ENCODE measurements around the gene STIMATE. TPM values are rescaled to one million over a fixed set of nuclear protein-coding genes. Genes with fewer than 3 reads are reported as not detected.

Gene STIMATE
- polyA plus RNA-seq, 2 donors = 6.0 to 7.4 TPM

DNA sequence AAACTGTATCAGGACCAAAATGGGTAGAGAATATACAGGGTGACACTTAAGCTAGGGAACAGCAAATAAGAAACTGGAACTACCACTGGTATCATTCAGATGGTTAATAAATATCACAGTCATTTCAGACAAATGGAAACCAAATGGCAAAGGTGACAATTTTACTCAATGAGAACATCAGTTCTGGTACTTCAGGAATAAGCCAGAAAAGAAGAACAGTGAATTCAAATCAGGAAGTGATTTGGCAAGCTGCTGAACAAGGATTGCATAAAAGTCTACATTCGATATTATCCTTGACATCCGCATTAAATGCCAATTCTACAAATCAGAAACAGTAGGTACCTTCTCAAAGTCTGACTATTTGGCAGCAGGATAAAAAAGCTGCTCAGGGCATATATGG lies 23.5 kb upstream of the STIMATE start:
- H3K9me3 ChIP-seq (ENCODE audit: control insufficient read depth in 2 of 2, insufficient read depth in 1 of 2, low read depth in 1 of 2, low read length in 1 of 2) = no peaks in the 10 kb centered on the region
- no peak overlapping the region for H3K27ac ChIP-seq (ENCODE audit: low read depth in 2 of 2, low read length in 1 of 2)
- no peak overlapping the region for H3K4me3 ChIP-seq (ENCODE audit: low read depth in 1 of 2, low read length in 2 of 2)
- 86 to 91% methylated on average over 2 of the region's 2 CpGs for WGBS, 2 donors
- peaks cover 3 to 9% of the 10 kb centered on the region in 2 donors for H3K36me3 ChIP-seq (ENCODE audit: control insufficient read depth in 2 of 2, insufficient read depth in 2 of 2, low read length in 1 of 2)
- H3K4me1 ChIP-seq (ENCODE audit: control insufficient read depth in 2 of 2, insufficient read depth in 2 of 2, low read length in 1 of 2) = no peaks in the 10 kb centered on the region
- H3K27me3 ChIP-seq (ENCODE audit: control insufficient read depth in 1 of 2, insufficient read depth in 2 of 2, low read length in 2 of 2) = no peaks in the 10 kb centered on the region

DNA sequence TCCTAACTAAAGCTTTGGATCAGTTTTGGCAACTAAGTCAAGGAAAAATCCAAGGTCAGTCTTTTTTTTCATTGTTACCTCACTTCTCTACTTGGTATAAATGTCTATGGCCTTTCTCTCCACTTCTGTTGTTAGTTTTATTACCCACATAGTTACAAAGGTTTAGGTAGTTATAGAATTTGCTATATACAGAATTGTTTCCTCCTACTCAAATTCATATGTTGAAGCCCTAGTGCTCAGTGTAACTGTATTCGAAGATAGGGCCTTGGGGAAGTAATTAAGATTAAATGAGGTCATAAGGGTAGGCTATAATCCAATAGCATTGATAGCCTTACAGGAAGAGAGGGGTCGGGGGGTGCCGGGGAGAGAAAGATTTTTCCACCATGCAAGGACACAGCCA lies 19.7 kb upstream of the STIMATE start:
- Histone ChIP-seq H3K4me1 (ENCODE audit: control insufficient read depth in 2 of 2, insufficient read depth in 2 of 2, low read length in 1 of 2) (no peaks in the 10 kb centered on the region), H3K9me3 (ENCODE audit: control insufficient read depth in 2 of 2, insufficient read depth in 1 of 2, low read depth in 1 of 2, low read length in 1 of 2) (no peaks in the 10 kb centered on the region), H3K27ac (ENCODE audit: low read depth in 2 of 2, low read length in 1 of 2) (no peak overlapping the region), H3K36me3 (ENCODE audit: control insufficient read depth in 2 of 2, insufficient read depth in 2 of 2, low read length in 1 of 2) (peaks cover 3 to 10% of the 10 kb centered on the region in 2 donors), H3K4me3 (ENCODE audit: low read depth in 1 of 2, low read length in 2 of 2) (no peak overlapping the region), H3K27me3 (ENCODE audit: control insufficient read depth in 1 of 2, insufficient read depth in 2 of 2, low read length in 2 of 2) (no peaks in the 10 kb centered on the region)
- WGBS, 2 donors = 69 to 87% methylated on average over 3 of the region's 3 CpGs

DNA sequence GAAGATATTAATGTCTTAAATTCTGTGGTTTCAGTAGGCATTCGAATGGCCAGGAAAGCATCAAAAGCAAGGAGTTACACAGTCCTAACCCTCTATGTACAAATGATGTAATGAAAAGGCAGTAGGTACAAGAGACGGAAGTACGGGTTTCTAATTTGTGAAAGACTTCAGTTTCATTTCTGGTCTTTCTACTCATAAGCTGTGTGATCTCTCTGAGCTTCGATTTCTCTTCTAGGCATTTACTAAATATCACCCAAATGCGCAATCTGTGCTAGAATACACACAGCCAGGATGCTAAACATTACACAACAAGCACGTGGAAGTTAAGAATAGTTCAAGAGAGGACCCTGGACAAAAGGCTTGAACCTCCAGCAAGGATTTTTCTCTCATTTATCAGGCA lies 17.9 kb upstream of the STIMATE start:
- H3K27ac ChIP-seq (ENCODE audit: low read depth in 2 of 2, low read length in 1 of 2) = no peak overlapping the region
- H3K36me3 ChIP-seq (ENCODE audit: control insufficient read depth in 2 of 2, insufficient read depth in 2 of 2, low read length in 1 of 2) = peaks cover 3 to 10% of the 10 kb centered on the region in 2 donors
- 88 to 91% methylated on average over 6 of the region's 6 CpGs for WGBS, 2 donors

DNA sequence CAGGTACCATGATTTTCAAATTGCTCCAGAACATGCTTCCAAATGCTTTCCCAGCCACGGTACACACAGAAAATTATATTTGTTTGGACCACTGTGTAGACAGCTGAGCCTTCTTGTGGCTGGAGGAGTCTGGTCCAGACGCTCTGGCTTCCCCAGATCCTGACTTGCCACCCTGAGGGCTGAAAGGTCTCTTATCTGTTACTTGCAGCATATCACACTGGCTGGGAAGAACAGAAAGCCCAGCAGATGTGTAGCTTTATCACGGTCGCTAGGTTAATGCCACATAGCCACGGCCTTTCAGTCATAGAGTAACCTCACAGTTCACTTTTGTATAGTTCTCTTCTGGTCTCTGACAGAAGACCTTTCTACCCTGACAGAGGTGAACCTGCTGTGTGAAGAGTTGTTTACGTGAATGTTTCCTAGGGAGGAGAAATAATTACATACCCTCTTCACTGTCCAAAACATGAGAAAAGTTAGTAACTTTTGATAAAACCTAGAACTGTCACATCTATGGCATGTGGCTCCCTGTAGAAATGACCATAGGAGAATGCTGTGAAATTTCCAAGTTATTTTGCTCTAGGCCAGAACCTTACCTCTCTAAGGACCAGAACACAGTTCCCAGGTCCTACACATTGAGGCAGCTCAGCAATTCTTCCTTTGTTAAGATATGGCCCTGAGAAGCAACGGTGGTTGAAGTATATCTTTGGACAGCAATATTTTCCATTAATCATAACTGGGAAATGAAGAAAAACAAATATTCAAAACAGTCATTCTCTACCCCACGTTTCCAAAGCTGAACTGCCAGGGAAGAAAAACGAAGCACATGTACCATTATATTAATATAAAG lies 15.8 kb upstream of the STIMATE start:
- Histone ChIP-seq H3K27ac (ENCODE audit: low read depth in 2 of 2, low read length in 1 of 2) (no peak overlapping the region), H3K36me3 (ENCODE audit: control insufficient read depth in 2 of 2, insufficient read depth in 2 of 2, low read length in 1 of 2) (peaks cover 3 to 5% of the 10 kb centered on the region in 2 donors), H3K9me3 (ENCODE audit: control insufficient read depth in 2 of 2, insufficient read depth in 1 of 2, low read depth in 1 of 2, low read length in 1 of 2) (no peaks in the 10 kb centered on the region), H3K27me3 (ENCODE audit: control insufficient read depth in 1 of 2, insufficient read depth in 2 of 2, low read length in 2 of 2) (no peaks in the 10 kb centered on the region), H3K4me1 (ENCODE audit: control insufficient read depth in 2 of 2, insufficient read depth in 2 of 2, low read length in 1 of 2) (no peaks in the 10 kb centered on the region), H3K4me3 (ENCODE audit: low read depth in 1 of 2, low read length in 2 of 2) (no peak overlapping the region)
- WGBS, 2 donors = 75 to 78% methylated on average over 9 of the region's 9 CpGs

More for the DNA sequence above, 17.9 kb upstream of the STIMATE start:
- Histone ChIP-seq H3K27me3 (ENCODE audit: control insufficient read depth in 1 of 2, insufficient read depth in 2 of 2, low read length in 2 of 2) (no peaks in the 10 kb centered on the region), H3K4me1 (ENCODE audit: control insufficient read depth in 2 of 2, insufficient read depth in 2 of 2, low read length in 1 of 2) (no peaks in the 10 kb centered on the region), H3K4me3 (ENCODE audit: low read depth in 1 of 2, low read length in 2 of 2) (no peak overlapping the region), H3K9me3 (ENCODE audit: control insufficient read depth in 2 of 2, insufficient read depth in 1 of 2, low read depth in 1 of 2, low read length in 1 of 2) (no peaks in the 10 kb centered on the region)

GRCh38 chr3:52910823-52911222 lies 13.5 kb upstream of the STIMATE start:
- 76 to 94% methylated on average over 6 of the region's 6 CpGs for WGBS, 2 donors
- no peak overlapping the region for H3K27ac ChIP-seq (ENCODE audit: low read depth in 2 of 2, low read length in 1 of 2)
- H3K4me1 ChIP-seq (ENCODE audit: control insufficient read depth in 2 of 2, insufficient read depth in 2 of 2, low read length in 1 of 2) = no peaks in the 10 kb centered on the region
- no peaks in the 10 kb centered on the region for H3K9me3 ChIP-seq (ENCODE audit: control insufficient read depth in 2 of 2, insufficient read depth in 1 of 2, low read depth in 1 of 2, low read length in 1 of 2)
- peaks cover 0 to 5% of the 10 kb centered on the region in 2 donors for H3K36me3 ChIP-seq (ENCODE audit: control insufficient read depth in 2 of 2, insufficient read depth in 2 of 2, low read length in 1 of 2)
- no peak overlapping the region for H3K4me3 ChIP-seq (ENCODE audit: low read depth in 1 of 2, low read length in 2 of 2)
- H3K27me3 ChIP-seq (ENCODE audit: control insufficient read depth in 1 of 2, insufficient read depth in 2 of 2, low read length in 2 of 2) = no peaks in the 10 kb centered on the region

- Histone ChIP-seq H3K27me3 (ENCODE audit: control insufficient read depth in 1 of 2, insufficient read depth in 2 of 2, low read length in 2 of 2) (no peaks in the 10 kb centered on the region), H3K4me1 (ENCODE audit: control insufficient read depth in 2 of 2, insufficient read depth in 2 of 2, low read length in 1 of 2) (no peaks in the 10 kb centered on the region), H3K9me3 (ENCODE audit: control insufficient read depth in 2 of 2, insufficient read depth in 1 of 2, low read depth in 1 of 2, low read length in 1 of 2) (no peaks in the 10 kb centered on the region), H3K4me3 (ENCODE audit: low read depth in 1 of 2, low read length in 2 of 2) (no peak overlapping the region), H3K36me3 (ENCODE audit: control insufficient read depth in 2 of 2, insufficient read depth in 2 of 2, low read length in 1 of 2) (peaks cover 5 to 8% of the 10 kb centered on the region in 2 donors), H3K27ac (ENCODE audit: low read depth in 2 of 2, low read length in 1 of 2) (no peak overlapping the region)
- WGBS, 2 donors = 88 to 92% methylated on average over 5 of the region's 5 CpGs
Measured at GRCh38 chr3:52907497-52907896, 10.1 kb upstream of the STIMATE start.

DNA sequence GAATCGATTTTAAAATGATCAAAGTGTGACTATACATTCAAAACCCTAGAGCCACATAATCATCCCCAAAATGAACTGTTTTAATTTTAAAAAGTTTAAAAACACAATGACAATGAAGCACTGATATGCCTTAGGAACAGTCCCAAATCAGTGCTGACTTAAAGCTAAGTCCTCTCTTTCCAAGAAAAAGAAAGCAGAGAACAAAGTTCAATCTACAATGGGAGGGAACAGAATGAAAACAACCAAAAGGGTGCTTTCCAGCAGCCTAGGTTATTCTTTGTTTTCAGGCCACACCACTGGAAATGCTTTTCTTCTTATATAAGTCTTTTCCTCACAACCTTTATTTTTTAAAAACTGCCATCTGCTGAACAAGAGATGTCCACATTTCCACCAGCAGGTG lies 7.2 kb upstream of the STIMATE start:
- 85 to 87% methylated on average over 1 of the region's 1 CpG for WGBS, 2 donors
- H3K27me3 ChIP-seq (ENCODE audit: control insufficient read depth in 1 of 2, insufficient read depth in 2 of 2, low read length in 2 of 2) = no peaks in the 10 kb centered on the region
- no peaks in the 10 kb centered on the region for H3K4me1 ChIP-seq (ENCODE audit: control insufficient read depth in 2 of 2, insufficient read depth in 2 of 2, low read length in 1 of 2)
- H3K36me3 ChIP-seq (ENCODE audit: control insufficient read depth in 2 of 2, insufficient read depth in 2 of 2, low read length in 1 of 2) = peaks cover 5 to 8% of the 10 kb centered on the region in 2 donors
- H3K27ac ChIP-seq (ENCODE audit: low read depth in 2 of 2, low read length in 1 of 2) = no peak overlapping the region
- H3K4me3 ChIP-seq (ENCODE audit: low read depth in 1 of 2, low read length in 2 of 2) = no peak overlapping the region
- no peaks in the 10 kb centered on the region for H3K9me3 ChIP-seq (ENCODE audit: control insufficient read depth in 2 of 2, insufficient read depth in 1 of 2, low read depth in 1 of 2, low read length in 1 of 2)

DNA sequence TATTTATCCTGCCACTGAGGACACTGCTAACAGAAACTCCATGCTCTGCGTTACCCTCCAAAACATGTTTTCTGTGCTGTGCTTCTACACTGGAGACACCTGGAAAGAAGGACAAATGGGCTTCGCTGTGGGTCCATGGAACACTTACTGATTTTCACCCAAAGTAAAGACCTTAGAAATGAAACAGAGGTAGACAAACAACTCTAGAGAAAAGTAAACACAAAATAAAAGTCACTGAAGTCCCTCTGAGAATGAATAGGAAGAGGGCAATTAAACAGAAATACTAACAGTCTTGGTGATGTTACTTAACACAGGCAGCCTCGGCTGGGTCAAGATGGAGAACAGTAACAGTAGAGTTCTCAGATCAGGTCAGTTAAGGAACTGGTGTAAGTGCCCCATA lies 6.7 kb upstream of the STIMATE start:
- Histone ChIP-seq H3K27me3 (ENCODE audit: control insufficient read depth in 1 of 2, insufficient read depth in 2 of 2, low read length in 2 of 2) (no peaks in the 10 kb centered on the region), H3K9me3 (ENCODE audit: control insufficient read depth in 2 of 2, insufficient read depth in 1 of 2, low read depth in 1 of 2, low read length in 1 of 2) (no peaks in the 10 kb centered on the region), H3K36me3 (ENCODE audit: control insufficient read depth in 2 of 2, insufficient read depth in 2 of 2, low read length in 1 of 2) (peaks cover 5 to 8% of the 10 kb centered on the region in 2 donors), H3K4me3 (ENCODE audit: low read depth in 1 of 2, low read length in 2 of 2) (no peak overlapping the region), H3K27ac (ENCODE audit: low read depth in 2 of 2, low read length in 1 of 2) (no peak overlapping the region), H3K4me1 (ENCODE audit: control insufficient read depth in 2 of 2, insufficient read depth in 2 of 2, low read length in 1 of 2) (no peaks in the 10 kb centered on the region)
- WGBS, 2 donors = 84 to 88% methylated on average over 3 of the region's 3 CpGs

- H3K27me3 ChIP-seq (ENCODE audit: control insufficient read depth in 1 of 2, insufficient read depth in 2 of 2, low read length in 2 of 2) = no peaks in the 10 kb centered on the region
- peaks cover 0 to 2% of the 10 kb centered on the region in 2 donors for H3K4me1 ChIP-seq (ENCODE audit: control insufficient read depth in 2 of 2, insufficient read depth in 2 of 2, low read length in 1 of 2)
- peak overlapping the region; percentile 57 to 81 for H3K4me3 ChIP-seq (ENCODE audit: low read depth in 1 of 2, low read length in 2 of 2)
- H3K27ac ChIP-seq (ENCODE audit: low read depth in 2 of 2, low read length in 1 of 2) = peak overlapping the region; percentile 6 to 58
- H3K9me3 ChIP-seq (ENCODE audit: control insufficient read depth in 2 of 2, insufficient read depth in 1 of 2, low read depth in 1 of 2, low read length in 1 of 2) = no peaks in the 10 kb centered on the region
- no peaks in the 10 kb centered on the region for H3K36me3 ChIP-seq (ENCODE audit: control insufficient read depth in 2 of 2, insufficient read depth in 2 of 2, low read length in 1 of 2)
- 4 to 5% methylated on average over 9 of the region's 9 CpGs for WGBS, 2 donors
Measured at GRCh38 chr3:52896613-52897012, 735 bp downstream of the STIMATE start.

DNA sequence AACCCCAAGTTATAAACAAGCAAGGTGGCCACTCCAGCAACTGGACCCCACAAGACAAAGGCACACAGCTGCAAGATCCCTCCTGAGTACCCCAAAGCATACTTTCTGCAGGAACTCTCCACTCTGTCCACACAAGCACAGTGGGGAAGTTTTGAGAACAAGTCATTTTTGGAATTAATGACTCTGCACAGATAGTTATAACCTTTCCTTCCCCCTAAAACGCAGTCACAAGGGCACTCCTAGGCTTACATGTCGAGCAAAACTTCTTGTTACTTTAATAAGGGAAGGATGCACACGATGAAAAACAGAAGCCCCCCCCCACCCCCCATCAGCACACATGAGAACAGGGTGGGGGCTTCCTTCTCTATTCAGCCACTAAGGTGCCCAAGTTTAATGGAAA lies 1.2 kb downstream of the STIMATE start:
- Histone ChIP-seq H3K27me3 (ENCODE audit: control insufficient read depth in 1 of 2, insufficient read depth in 2 of 2, low read length in 2 of 2) (no peaks in the 10 kb centered on the region), H3K9me3 (ENCODE audit: control insufficient read depth in 2 of 2, insufficient read depth in 1 of 2, low read depth in 1 of 2, low read length in 1 of 2) (no peaks in the 10 kb centered on the region), H3K27ac (ENCODE audit: low read depth in 2 of 2, low read length in 1 of 2) (no peak overlapping the region), H3K4me3 (ENCODE audit: low read depth in 1 of 2, low read length in 2 of 2) (peak overlapping the region in 1 of 2 donors; percentile 57), H3K4me1 (ENCODE audit: control insufficient read depth in 2 of 2, insufficient read depth in 2 of 2, low read length in 1 of 2) (peaks cover 0 to 4% of the 10 kb centered on the region in 2 donors), H3K36me3 (ENCODE audit: control insufficient read depth in 2 of 2, insufficient read depth in 2 of 2, low read length in 1 of 2) (no peaks in the 10 kb centered on the region)
- 16 to 26% methylated on average over 3 of the region's 3 CpGs for WGBS, 2 donors
